HuH-7.5 (cell line): ENCODE data around the gene TCTN2.
A peak's percentile ranks its signal among the peaks of the same experiment; 100 is the strongest.

Experiments used
- DNase-seq: peaks from one replicate; pipeline ENCODE4 v3.0.0; 2011; ENCODE audit warnings: low spot score

The TCTN2 gene

GRCh38 chr12:123670882-123671728 is at the start of gene TCTN2:
TCTN2 (plus strand) TSS chr12:123671113; CDS start chr12:123671241, 128 bp downstream.
- DNase-seq, result peak; percentile 91

GRCh38 chr12:123621619-123622530 is 49.0 kb upstream of the TCTN2 start:
- DNase-seq, result no peak

GRCh38 chr12:123633379-123634141 is 37.4 kb upstream of the TCTN2 start, which contains the start of the genes EIF2B1 and GTF2H3:
EIF2B1 (minus strand) TSS chr12:123633686; CDS start chr12:123633557, 129 bp downstream.
GTF2H3 (plus strand) TSS chr12:123633829; CDS start chr12:123633860, 31 bp downstream.
- peak; percentile 90 for DNase-seq

- DNase-seq, result no peak
These were observed 36.8 kb upstream of the TCTN2 start for GRCh38 chr12:123634142-123634561.

- DNase-seq, result no peak
These were observed 27.0 kb upstream of the TCTN2 start for GRCh38 chr12:123643911-123644310.

GRCh38 chr12:123645380-123645779 is 25.5 kb upstream of the TCTN2 start:
- DNase-seq, result no peak

GRCh38 chr12:123645878-123646277 is 25.0 kb upstream of the TCTN2 start:
- no peak for DNase-seq

GRCh38 chr12:123648401-123648800 is 22.5 kb upstream of the TCTN2 start:
- DNase-seq, result no peak

- no peak for DNase-seq
These were observed 16.7 kb upstream of the TCTN2 start for GRCh38 chr12:123654129-123654701.

GRCh38 chr12:123655420-123655819 is 15.5 kb upstream of the TCTN2 start:
- no peak for DNase-seq

GRCh38 chr12:123656392-123656791 is 14.5 kb upstream of the TCTN2 start:
- DNase-seq, result no peak

GRCh38 chr12:123657211-123657610 is 13.7 kb upstream of the TCTN2 start:
- no peak for DNase-seq

- no peak for DNase-seq
These were observed 10.8 kb upstream of the TCTN2 start for GRCh38 chr12:123659996-123660727.

GRCh38 chr12:123667771-123668170 is 3.1 kb upstream of the TCTN2 start:
- no peak for DNase-seq

- DNase-seq, result no peak
These were observed 963 bp downstream of the TCTN2 start for GRCh38 chr12:123671876-123672275.

- no peak for DNase-seq
These were observed 4.5 kb downstream of the TCTN2 start for GRCh38 chr12:123675436-123675835.

GRCh38 chr12:123676616-123677320 is 5.9 kb downstream of the TCTN2 start:
- DNase-seq, result no peak

GRCh38 chr12:123678981-123679380 is 8.1 kb downstream of the TCTN2 start:
- DNase-seq, result no peak

GRCh38 chr12:123681605-123682004 is 10.7 kb downstream of the TCTN2 start:
- DNase-seq, result no peak

GRCh38 chr12:123683964-123684363 is 13.1 kb downstream of the TCTN2 start:
- DNase-seq, result no peak
